ENCODE data around the gene FILIP1L.
A peak's percentile ranks its signal among the peaks of the same experiment; 100 is the strongest.

Gene FILIP1L

GRCh38 chr3:99891610-99892285 lies 222.6 kb downstream of the FILIP1L start:
- no peak for DNase-seq (ENCODE audit: low read depth)

DNA sequence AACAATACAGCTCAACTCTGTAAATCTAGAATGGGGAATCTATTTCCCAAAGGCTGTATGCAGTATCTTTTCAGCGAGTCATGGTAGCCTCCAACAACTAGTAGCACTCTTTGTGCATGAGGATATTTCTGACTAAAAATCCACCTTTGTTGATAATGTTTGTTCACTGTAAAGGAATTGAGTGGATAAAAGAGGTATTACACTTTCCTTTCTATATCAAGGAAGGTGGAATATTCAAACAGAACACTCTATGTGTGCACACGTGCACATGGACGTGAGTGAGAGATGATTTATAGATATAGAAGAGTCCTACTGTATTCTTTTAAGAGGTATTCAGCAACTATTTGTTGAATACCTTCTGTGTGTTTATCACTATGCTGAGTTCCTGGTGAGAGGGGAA lies 228.4 kb downstream of the FILIP1L start:
- DNase-seq (ENCODE audit: low read depth) = no peak

DNA sequence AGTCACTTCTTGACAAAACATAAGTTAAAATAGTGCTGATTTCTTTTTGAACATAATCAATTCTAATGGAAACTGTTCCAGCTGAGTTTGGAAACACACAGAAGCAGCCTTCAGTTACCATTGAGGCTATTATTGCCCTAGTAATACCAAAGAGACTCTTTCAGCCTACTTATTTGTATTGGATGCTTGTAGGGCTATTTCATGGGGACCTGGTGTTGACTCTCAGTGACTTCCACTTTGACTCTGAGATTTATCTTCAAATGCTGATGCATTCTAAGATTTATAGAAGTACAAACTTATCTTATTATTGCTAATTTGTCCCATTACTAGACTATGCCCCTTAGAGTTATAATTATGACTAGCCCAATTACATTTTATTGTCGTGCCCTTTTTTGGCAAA lies 229.2 kb downstream of the FILIP1L start:
- no peak for DNase-seq (ENCODE audit: low read depth)

DNA sequence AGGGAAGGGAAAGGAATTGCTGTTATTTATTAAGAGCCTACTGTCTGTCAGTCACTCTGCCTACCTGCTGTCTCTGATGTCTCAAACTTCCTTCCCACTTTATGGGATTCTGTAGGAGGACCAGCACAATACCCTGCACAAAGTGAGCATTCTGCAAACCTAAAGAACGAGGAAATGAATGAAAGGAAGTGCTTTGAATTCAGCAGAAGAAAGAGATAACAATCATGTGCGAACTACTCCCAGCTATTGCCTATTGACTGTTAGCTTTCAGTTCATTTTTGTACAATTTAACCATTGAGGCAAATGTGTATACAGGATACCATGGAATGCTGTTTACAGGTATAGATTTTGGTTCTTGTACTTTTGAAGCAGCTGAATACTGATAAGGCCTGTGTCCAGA lies 229.8 kb downstream of the FILIP1L start:
- DNase-seq (ENCODE audit: low read depth) = no peak

DNA sequence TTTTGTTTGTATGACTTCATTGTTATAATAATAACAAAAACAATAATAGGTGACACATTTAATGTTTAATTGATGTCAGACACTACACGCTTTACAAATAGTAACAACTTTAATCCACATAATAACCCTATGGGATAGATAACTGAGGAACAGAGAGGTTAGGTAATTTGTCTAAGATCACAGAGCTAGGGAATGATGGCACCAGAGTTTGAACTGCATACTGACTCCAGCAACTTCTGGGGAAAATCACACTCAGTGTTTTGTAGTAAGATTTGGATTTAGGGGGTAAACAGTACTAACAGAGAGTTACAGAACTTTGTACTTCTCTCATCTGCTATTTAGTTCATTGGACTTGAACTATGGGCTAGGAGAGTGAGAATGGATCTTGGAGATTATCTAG lies 230.6 kb downstream of the FILIP1L start:
- DNase-seq (ENCODE audit: low read depth) = no peak

GRCh38 chr3:99883138-99883461 lies 231.2 kb downstream of the FILIP1L start:
- DNase-seq (ENCODE audit: low read depth) = no peak

- no peak for DNase-seq (ENCODE audit: low read depth)
Measured at GRCh38 chr3:99882436-99883137, 231.7 kb downstream of the FILIP1L start.

GRCh38 chr3:99881121-99881524 lies 233.2 kb downstream of the FILIP1L start:
- no peak for DNase-seq (ENCODE audit: low read depth)

- no peak for DNase-seq (ENCODE audit: low read depth)
Measured at GRCh38 chr3:99879275-99879674, 235.0 kb downstream of the FILIP1L start.

DNA sequence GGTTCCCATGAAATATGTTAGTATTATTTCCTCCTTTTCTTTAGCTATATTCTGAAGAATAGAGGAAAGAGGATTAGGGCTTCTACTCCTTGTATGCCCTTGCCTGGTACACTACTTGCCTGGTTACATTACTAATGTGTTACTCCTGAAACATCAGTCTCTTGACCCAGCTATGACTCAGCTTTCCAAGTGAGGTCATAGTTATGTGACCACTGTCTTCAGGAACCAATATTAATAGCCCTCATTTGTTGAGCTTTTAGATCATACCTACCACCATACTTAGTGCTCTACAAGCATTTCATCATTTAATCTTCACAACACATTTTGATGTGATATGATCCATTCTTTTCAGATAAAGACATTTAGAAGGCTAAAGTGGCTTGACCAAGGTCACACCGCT lies 236.3 kb downstream of the FILIP1L start:
- peak; percentile 86 for DNase-seq (ENCODE audit: low read depth)

DNA sequence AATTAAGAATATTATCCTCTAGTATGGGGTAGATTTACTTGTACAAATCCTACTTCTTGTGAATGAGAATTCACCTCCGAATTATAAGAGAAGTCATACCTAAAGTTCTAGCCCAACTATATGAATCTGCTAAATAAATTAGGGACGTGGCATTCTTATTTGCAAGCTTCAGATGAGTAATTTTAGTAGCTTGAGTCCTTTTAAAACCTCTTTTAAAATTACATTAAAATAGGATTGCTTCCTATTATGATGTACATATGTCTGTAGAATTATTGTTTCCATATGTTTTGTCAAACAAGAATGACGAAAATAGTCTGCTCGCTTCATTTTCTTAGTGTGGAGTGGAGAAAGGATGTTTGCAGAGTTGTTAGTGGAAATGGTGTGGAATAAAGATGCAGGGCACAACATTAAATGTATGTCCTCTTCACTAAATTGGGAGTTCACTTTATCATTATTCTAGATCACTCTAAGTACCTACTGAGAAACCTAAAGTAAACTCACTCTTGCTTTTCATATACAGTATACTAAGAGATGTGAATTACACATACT lies 237.2 kb downstream of the FILIP1L start:
- no peak for DNase-seq (ENCODE audit: low read depth)

- DNase-seq (ENCODE audit: low read depth) = peak; percentile 86
Measured at GRCh38 chr3:99875929-99876841, 238.1 kb downstream of the FILIP1L start.

GRCh38 chr3:99875581-99875928 lies 238.7 kb downstream of the FILIP1L start:
- peak; percentile 76 for DNase-seq (ENCODE audit: low read depth)

- no peak for DNase-seq (ENCODE audit: low read depth)
Measured at GRCh38 chr3:99874237-99875002, 239.9 kb downstream of the FILIP1L start.

DNA sequence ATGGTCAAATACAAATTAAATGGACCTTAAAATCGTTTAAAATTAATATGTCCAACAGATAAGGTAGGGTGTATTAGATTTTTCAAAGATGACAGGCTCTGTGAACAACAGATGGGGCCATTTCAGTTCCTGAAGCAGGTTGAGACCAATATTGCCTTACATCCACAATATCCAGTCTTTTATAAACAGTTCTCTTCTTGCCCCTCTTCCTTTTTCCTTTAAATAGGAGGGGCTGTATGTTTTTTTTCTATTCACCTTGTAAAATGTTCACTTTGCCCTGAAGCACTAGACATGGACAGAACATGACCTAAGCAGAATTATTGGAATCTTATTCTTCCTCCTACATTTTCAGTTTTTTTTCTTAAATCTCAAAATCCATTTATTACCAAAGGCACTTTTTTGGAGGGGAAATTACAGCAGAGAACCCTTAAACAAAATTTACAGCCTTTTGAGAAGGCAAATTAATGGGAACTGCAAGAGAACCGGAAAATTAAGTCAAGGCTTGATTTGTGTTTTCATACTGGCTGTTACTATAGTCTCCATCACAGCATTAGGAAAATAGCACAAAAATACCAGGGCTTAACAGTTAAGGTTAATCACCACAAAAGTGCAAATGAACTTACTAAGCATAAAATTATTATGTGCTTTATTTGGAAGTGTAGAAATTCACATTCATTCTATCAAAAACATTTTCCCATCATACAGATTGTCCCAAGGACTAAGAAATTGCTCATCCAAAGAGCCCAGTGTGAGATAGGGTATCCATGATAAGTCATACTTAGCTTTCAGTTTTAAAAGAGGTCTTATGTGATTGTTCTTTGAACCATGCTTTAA lies 240.8 kb downstream of the FILIP1L start:
- DNase-seq (ENCODE audit: low read depth) = no peak

DNA sequence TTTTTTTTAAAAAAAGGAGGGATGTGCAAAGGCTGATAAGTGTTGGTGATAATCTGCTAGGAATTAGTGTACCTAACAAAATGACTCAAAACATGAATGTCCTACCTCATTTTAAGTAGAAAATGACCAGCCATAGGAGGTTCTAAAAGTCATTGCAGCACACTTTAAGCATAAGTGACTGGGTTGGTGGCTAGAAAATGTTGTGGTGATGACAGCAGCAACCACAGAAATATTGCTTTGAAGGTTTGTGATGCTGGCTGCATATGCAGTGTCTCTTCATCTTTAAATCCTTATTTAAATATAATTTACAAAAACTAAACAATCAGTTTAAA lies 241.4 kb downstream of the FILIP1L start:
- DNase-seq (ENCODE audit: low read depth) = peak; percentile 46

DNA sequence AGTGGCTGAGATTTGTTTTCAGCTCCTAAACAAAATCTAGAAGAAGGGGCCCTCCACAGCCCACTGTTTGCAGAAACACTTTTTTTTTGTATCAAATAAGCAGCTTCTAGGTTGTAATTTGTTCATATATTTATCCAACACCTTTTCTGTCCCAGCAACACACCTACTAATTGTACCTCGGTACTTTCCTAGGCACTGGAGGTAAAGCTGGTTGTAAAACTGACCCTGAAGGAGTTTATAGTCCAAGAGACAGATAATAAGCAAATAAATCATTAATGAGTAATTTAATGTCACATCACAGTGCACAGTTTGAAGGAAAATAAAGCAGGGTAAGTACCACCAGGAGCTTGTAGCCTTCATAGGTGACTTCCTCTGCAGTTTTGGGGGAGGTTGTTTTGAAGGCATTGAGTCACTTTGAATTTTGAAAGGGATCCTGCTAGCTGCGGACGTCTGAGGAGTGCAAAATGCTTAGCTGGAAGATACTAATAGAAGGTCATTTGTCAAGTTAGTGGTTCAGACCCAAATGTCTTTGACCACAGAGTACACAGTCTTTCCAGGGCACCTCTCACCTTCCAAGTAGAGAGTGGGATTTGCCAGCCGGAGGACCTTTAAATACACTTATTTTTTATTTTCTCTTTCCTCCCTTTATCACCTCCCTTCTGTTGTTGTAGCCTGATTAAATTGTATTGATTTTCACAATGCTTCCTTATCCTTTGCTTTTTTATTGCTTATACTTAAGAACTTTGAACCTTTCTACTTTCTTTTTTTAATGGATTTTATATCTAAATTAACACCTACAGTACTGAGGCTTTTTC lies 242.9 kb downstream of the FILIP1L start:
- DNase-seq (ENCODE audit: low read depth) = no peak

DNA sequence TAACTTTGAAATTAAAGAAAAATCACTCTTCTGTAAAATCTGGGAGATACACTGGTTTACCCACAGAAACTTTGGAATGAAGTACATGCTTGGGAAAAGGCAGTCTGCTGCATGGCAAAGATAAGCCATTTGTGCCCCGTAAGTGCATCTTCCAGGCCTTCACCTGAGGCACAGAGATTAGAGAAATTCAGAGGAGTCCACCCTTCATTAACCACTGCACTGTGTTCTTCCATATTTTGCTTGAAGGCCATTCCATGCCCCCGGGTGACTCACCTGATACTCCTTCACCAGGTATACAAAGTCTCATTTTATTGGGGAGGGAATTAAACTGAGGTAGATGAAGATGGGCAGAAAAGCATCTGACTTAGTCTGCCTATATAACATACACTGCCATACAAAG lies 243.6 kb downstream of the FILIP1L start:
- no peak for DNase-seq (ENCODE audit: low read depth)

DNA sequence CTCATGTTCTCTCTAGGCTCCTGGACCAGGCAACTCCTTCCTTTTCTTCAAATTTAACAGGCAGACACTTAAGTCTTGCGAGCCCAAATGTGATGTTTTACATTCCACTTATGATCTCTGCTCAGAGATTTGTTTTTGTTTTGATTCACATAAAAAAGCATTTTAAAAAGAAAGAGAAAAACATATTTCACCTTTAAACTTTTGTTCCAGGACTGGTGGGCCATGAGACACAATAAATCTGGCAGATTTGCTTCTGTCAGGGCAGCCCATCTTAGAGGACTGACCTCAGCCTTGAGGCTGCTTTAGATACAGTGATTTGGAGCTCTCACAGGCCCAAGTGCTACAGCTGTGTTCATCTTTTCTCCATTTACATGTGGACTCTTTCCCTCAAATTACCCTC lies 244.7 kb downstream of the FILIP1L start:
- DNase-seq (ENCODE audit: low read depth) = no peak

DNA sequence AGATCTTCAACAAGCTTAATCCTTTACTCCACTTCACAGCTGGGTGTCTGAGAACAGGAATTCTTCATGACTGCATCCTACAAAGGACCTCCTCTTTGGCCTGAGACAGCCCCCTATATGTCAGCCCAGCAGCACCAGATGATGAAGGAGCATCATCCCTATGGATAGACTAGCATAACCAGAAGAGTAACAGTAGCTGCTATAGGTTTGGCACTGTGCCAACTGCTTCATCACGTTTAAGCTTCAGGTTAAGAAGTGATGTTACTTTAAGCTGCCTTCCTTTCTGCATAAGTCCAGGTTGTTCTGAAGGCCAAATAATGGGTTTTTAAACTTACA lies 246.0 kb downstream of the FILIP1L start:
- peak; percentile 36 for DNase-seq (ENCODE audit: low read depth)

Measured in EH (cell line).